Activated CD4-positive, alpha-beta memory T cell treated with anti-CD3 and anti-CD28 coated beads for 36 hours (primary cell): Measurements from ENCODE around the gene WTAP. TPM values are rescaled to one million over a fixed set of nuclear protein-coding genes. Genes with fewer than 3 reads are reported as not detected.
"Not testable (repeated sequence)": the region's sequence is repeated elsewhere in the genome, so short reads cannot be mapped to it uniquely, and the experiment has no call there.

Experiments
- CTCF ChIA-PET: fragments of 350-600 bp; sonication (Branson Sonifier 250); formaldehyde crosslinking; loops from one replicate; lab custom pipeline; 2021; ENCODE audit warnings: antibody characterized with exemption, inconsistent platforms; lab: Charles Lee
- POLR2A ChIA-PET: fragments of 350-600 bp; sonication (Branson Sonifier 250); formaldehyde crosslinking; loops from one replicate; lab custom pipeline; 2021; ENCODE audit warnings: antibody characterized with exemption; lab: Charles Lee
- DNase-seq: peaks from one replicate; pipeline ENCODE4 v3.0.0-alpha.2; 2020
- H3K27ac Mint-ChIP-seq: one replicate; pipeline ENCODE4 v1.8.0; 2021; ENCODE audit warnings: mixed read lengths
- H3K27me3 Mint-ChIP-seq: one replicate; pipeline ENCODE4 v1.8.0; 2021; ENCODE audit warnings: mixed read lengths
- H3K36me3 Mint-ChIP-seq: one replicate; pipeline ENCODE4 v1.8.0; 2021; ENCODE audit warnings: mixed read lengths
- H3K4me1 Mint-ChIP-seq: one replicate; pipeline ENCODE4 v1.8.0; 2021; ENCODE audit warnings: low read depth, mixed read lengths
- H3K4me3 Mint-ChIP-seq: one replicate; pipeline ENCODE4 v1.8.0; 2021; ENCODE audit warnings: mild to moderate bottlenecking, mixed read lengths
- H3K9me3 Mint-ChIP-seq: one replicate; pipeline ENCODE4 v1.8.0; 2021; ENCODE audit warnings: mixed read lengths
- intact Hi-C: fragments of 100-400 bp; cut with micrococcal nuclease; formaldehyde crosslinking; loops from one replicate; pipeline ENCODE4 v1.15.1; 2023
- total RNA-seq, 2 experiments: library from RNA; stranded (reverse); gene quantifications; one replicate each; pipeline ENCODE4 v1.2.3, GENCODE V29; 2021

WTAP gene
- total RNA-seq, 2 experiments from 2014 or later = 87.6 to 90.2 TPM

GRCh38 chr6:159718634-159719033, 8.7 kb upstream of the WTAP start:
- Mint-ChIP-seq H3K36me3 (peaks cover 13% of the 10 kb centered on the region), H3K4me3 (no peak overlapping the region)
- POLR2A ChIA-PET = no interaction called here

DNA sequence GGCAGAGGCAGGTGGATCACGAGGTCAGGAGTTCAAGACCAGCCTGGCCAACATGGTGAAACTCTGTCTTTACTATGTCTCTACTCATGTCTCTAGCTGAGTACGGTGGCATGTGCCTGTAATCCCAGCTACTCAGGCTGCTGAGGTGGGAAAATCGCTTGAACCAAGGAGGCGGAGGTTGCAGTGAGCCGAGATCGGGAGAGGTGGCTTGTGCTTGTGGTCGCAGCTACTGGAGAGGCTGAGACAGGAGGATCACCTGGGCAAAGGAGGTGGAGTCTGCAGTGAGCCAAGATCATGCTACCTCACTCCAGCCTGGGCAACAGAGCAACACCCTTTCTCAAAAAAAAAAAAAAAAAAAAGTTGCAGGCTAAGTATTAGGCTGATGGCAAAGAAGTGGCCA, 8.0 kb upstream of the WTAP start:
- no peak overlapping the region for H3K4me3 Mint-ChIP-seq
- no peaks in the 10 kb centered on the region for H3K27me3 Mint-ChIP-seq
- CTCF ChIA-PET = interaction anchor here (0.6 to 1.6 kb wide), 4 partner anchors 9 to 144 kb away, joined by 3 to 6 read pairs (median 4); no protein-coding TSS in a partner anchor
- no peaks in the 10 kb centered on the region for H3K9me3 Mint-ChIP-seq
- POLR2A ChIA-PET = interaction anchor here (1.3 kb wide), 1 partner anchor 27 kb away, joined by 4 read pairs; no protein-coding TSS in a partner anchor
- intact Hi-C loops = no loop called here
- no peak overlapping the region for H3K27ac Mint-ChIP-seq
- H3K4me1 Mint-ChIP-seq = peaks cover 18% of the 10 kb centered on the region
- no peak for DNase-seq
- peaks cover 15% of the 10 kb centered on the region for H3K36me3 Mint-ChIP-seq

More at GRCh38 chr6:159718634-159719033, 8.7 kb upstream of the WTAP start:
- intact Hi-C loops = no loop called here
- CTCF ChIA-PET = interaction anchor here (0.6 to 1.6 kb wide), 2 partner anchors 8 to 27 kb away, joined by 3 to 6 read pairs; no protein-coding TSS in a partner anchor
- Mint-ChIP-seq H3K4me1 (peaks cover 16% of the 10 kb centered on the region), H3K9me3 (no peaks in the 10 kb centered on the region), H3K27me3 (no peaks in the 10 kb centered on the region), H3K27ac (no peak overlapping the region)
- no peak for DNase-seq

GRCh38 chr6:159720708-159721107, 6.6 kb upstream of the WTAP start:
- no peak overlapping the region for H3K27ac Mint-ChIP-seq
- peaks cover 15% of the 10 kb centered on the region for H3K36me3 Mint-ChIP-seq
- intact Hi-C loops = loop anchor here (2.0 kb wide), 1 partner anchor 220 kb away; no protein-coding TSS in a partner anchor
- no peaks in the 10 kb centered on the region for H3K9me3 Mint-ChIP-seq
- no peak for DNase-seq
- ChIA-PET POLR2A (interaction anchor here (1.3 kb wide), 1 partner anchor 29 kb away, joined by 4 read pairs; no protein-coding TSS in a partner anchor), CTCF (interaction anchor here (0.6 to 2.6 kb wide), 8 partner anchors 11 to 774 kb away, joined by 3 to 8 read pairs (median 4); no protein-coding TSS in a partner anchor)
- H3K27me3 Mint-ChIP-seq = no peaks in the 10 kb centered on the region
- H3K4me1 Mint-ChIP-seq = peaks cover 20% of the 10 kb centered on the region
- no peak overlapping the region for H3K4me3 Mint-ChIP-seq

- H3K4me3 Mint-ChIP-seq, DNase-seq, H3K27me3 Mint-ChIP-seq, H3K9me3 Mint-ChIP-seq, H3K27ac Mint-ChIP-seq, POLR2A ChIA-PET: not testable (repeated sequence)
- Mint-ChIP-seq H3K36me3 (peaks cover 21% of the 10 kb centered on the region), H3K4me1 (peaks cover 19% of the 10 kb centered on the region)
- intact Hi-C loops = loop anchor here (2.0 kb wide), 1 partner anchor 219 kb away; no protein-coding TSS in a partner anchor
- CTCF ChIA-PET = interaction anchor here (0.9 to 2.6 kb wide), 2 partner anchors 10 to 32 kb away, joined by 3 to 8 read pairs; no protein-coding TSS in a partner anchor
Measured at GRCh38 chr6:159721981-159722380, 5.3 kb upstream of the WTAP start.

DNA sequence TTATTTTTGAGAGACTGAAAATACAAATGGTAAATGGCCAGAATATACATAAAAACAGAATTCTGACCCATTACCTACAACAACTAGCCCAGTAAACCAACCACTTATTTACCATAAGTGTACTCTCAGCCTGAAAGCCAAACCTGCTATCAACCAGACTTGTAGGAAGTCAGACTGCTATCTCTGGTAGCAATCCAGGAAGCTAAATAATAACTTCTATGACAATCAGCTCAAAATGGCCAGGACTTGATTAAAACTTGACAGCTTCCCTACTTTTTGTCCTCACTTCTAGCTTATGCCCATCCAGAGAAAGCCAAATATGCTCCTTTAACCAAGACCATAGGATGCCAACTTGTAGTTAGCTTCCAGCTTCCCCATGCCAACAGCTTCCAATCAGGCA, 4.7 kb upstream of the WTAP start:
- no peaks in the 10 kb centered on the region for H3K27me3 Mint-ChIP-seq
- H3K4me1 Mint-ChIP-seq = peaks cover 19% of the 10 kb centered on the region
- H3K36me3 Mint-ChIP-seq = peaks cover 21% of the 10 kb centered on the region
- H3K27ac Mint-ChIP-seq = no peak overlapping the region
- intact Hi-C loops = no loop called here
- ChIA-PET CTCF (interaction anchor here (0.9 kb wide), 2 partner anchors 30 to 32 kb away, joined by 3 read pairs; partner anchors contain the start of gene SOD2), POLR2A (interaction anchor here (1.4 to 1.5 kb wide), 2 partner anchors 12 to 15 kb away, joined by 3 to 4 read pairs; no protein-coding TSS in a partner anchor)
- H3K4me3 Mint-ChIP-seq = no peak overlapping the region
- DNase-seq = no peak
- H3K9me3 Mint-ChIP-seq = no peaks in the 10 kb centered on the region

DNA sequence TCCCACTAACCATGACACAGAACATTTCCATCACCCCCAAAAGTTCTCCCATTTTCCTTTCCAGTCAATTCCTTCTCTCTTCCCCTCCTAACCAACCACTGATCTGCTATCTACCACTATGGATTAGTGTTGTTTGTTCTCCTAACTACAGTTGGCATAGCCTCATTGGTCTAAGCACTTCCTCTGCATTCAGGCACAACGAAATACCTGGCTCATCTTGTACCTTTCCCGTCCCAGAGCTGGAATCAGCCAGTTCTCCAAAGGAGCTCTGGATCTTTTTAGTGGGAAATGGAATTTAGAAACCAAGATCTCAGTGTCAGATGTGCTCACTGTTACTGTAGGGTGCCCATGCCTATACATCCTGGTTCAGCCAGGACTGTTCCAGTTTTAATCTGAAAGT, 4.0 kb upstream of the WTAP start:
- Mint-ChIP-seq H3K4me1 (peaks cover 19% of the 10 kb centered on the region), H3K36me3 (peaks cover 24% of the 10 kb centered on the region), H3K27me3 (no peaks in the 10 kb centered on the region), H3K9me3 (no peaks in the 10 kb centered on the region), H3K4me3 (no peak overlapping the region), H3K27ac (no peak overlapping the region)
- DNase-seq = no peak
- intact Hi-C loops = no loop called here
- CTCF ChIA-PET = interaction anchor here (0.9 kb wide), 2 partner anchors 31 to 33 kb away, joined by 3 read pairs; partner anchors contain the start of gene SOD2
- POLR2A ChIA-PET = interaction anchor here (1.4 to 8.0 kb wide), 3 partner anchors 11 to 66 kb away, joined by 3 to 90 read pairs (median 4); partner anchors contain the start of genes MRPL18 and TCP1

DNA sequence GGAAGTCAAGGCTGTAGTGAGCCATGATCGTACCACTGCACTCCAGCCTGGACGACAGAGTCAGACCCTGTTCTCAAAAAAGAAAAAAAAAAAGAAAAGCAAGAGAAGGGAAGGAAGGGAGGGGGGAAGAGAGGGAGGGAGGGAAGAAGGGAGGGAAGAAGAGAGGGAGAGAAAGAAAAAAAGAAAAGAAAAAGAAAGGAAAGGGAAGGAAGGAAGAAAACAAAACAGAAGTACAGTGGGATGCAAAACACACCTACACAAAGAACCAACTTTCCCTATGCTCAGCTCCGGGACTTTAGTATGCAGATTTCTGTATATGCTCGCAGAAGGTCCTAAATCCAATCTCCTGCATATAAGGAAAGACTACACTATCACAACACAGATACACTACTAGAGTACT, 2.5 kb upstream of the WTAP start:
- Mint-ChIP-seq H3K4me1 (peaks cover 29% of the 10 kb centered on the region), H3K4me3 (no peak overlapping the region), H3K36me3 (peaks cover 31% of the 10 kb centered on the region), H3K9me3 (no peaks in the 10 kb centered on the region), H3K27me3 (no peaks in the 10 kb centered on the region), H3K27ac (no peak overlapping the region)
- ChIA-PET CTCF (interaction anchor here (0.6 to 1.8 kb wide), 2 partner anchors 15 to 33 kb away, joined by 3 to 4 read pairs; no protein-coding TSS in a partner anchor), POLR2A (interaction anchor here (8.0 kb wide), 1 partner anchor 65 kb away, joined by 90 read pairs; the partner anchor contains the start of genes MRPL18 and TCP1)
- DNase-seq = no peak
- intact Hi-C loops = loop anchor here (5.0 kb wide), 1 partner anchor 738 kb away; no protein-coding TSS in a partner anchor

- H3K9me3 Mint-ChIP-seq, H3K27me3 Mint-ChIP-seq, DNase-seq, H3K4me3 Mint-ChIP-seq, H3K27ac Mint-ChIP-seq: not testable (repeated sequence)
- intact Hi-C loops = loop anchor here (5.0 kb wide), 1 partner anchor 737 kb away; no protein-coding TSS in a partner anchor
- ChIA-PET CTCF (interaction anchor here (1.7 to 1.8 kb wide), 2 partner anchors 13 to 34 kb away, joined by 4 to 5 read pairs; no protein-coding TSS in a partner anchor), POLR2A (interaction anchor here (1.3 to 8.0 kb wide), 4 partner anchors 22 to 64 kb away, joined by 4 to 90 read pairs (median 30); partner anchors contain the start of genes MRPL18, SOD2 and TCP1)
- Mint-ChIP-seq H3K36me3 (peaks cover 32% of the 10 kb centered on the region), H3K4me1 (peaks cover 30% of the 10 kb centered on the region)
Measured at GRCh38 chr6:159725208-159725607, 2.1 kb upstream of the WTAP start.

DNA sequence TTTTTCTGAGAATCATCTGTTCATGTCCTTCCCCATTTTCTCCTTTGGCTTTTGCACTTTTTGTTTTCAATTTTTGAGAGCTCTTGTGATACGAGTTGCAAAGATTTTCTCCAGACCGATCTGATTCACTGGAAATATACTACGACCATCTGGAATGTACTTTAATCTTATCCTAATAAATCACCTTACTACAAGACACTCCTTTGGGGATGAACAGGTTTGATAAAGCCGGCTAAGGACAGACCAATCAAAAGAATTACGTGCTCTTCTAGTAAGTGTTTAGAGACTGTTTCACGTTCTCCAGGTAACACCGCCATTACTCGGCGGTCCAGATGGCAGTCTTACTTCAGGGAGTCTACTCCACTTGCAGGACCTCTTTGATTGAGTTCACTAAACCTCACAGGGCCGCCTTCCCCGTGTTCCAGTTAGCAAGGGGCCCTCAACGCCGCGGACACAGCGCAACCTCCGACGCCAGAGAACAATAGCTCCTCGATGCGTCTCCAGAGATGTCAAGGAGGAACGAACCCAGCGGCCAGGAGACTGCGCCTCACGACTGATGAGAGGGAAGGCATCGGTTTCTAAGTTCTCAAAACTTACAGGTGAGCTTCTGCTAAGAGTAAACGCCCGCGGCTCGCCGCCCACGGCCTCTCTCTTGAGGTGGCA, 920 bp upstream of the WTAP start:
- Mint-ChIP-seq H3K9me3 (no peaks in the 10 kb centered on the region), H3K36me3 (peaks cover 39% of the 10 kb centered on the region), H3K4me1 (peaks cover 40% of the 10 kb centered on the region), H3K27ac (peak overlapping the region; percentile 98), H3K4me3 (peak overlapping the region; percentile 95), H3K27me3 (no peaks in the 10 kb centered on the region)
- CTCF ChIA-PET = interaction anchor here (0.9 to 1.8 kb wide), 6 partner anchors 8 to 204 kb away, joined by 3 to 8 read pairs (median 4); partner anchors contain the start of gene ACAT2
- POLR2A ChIA-PET = interaction anchor here (0.6 to 8.0 kb wide), 14 partner anchors 12 to 255 kb away, joined by 3 to 90 read pairs (median 4); partner anchors contain the start of genes ACAT2, MRPL18, SOD2 and TCP1
- intact Hi-C loops = loop anchor here (5.0 kb wide), 1 partner anchor 736 kb away; no protein-coding TSS in a partner anchor
- DNase-seq = no peak

GRCh38 chr6:159727717-159728445, 575 bp downstream of the WTAP start:
- peaks cover 54% of the 10 kb centered on the region for H3K4me1 Mint-ChIP-seq
- peak overlapping the region; percentile 89 for H3K4me3 Mint-ChIP-seq
- intact Hi-C loops = loop anchor here (1.0 to 5.0 kb wide), 6 partner anchors 34 to 734 kb away; partner anchors contain the start of genes ACAT2, IGF2R and TCP1
- DNase-seq = peak; percentile 63
- H3K27me3 Mint-ChIP-seq = no peaks in the 10 kb centered on the region
- peak overlapping the region; percentile 94 for H3K27ac Mint-ChIP-seq
- H3K9me3 Mint-ChIP-seq = no peaks in the 10 kb centered on the region
- CTCF ChIA-PET = interaction anchor here (1.6 kb wide), 1 partner anchor 36 kb away, joined by 12 read pairs; no protein-coding TSS in a partner anchor
- POLR2A ChIA-PET = interaction anchor here (0.7 to 8.0 kb wide), 6 partner anchors 10 to 201 kb away, joined by 3 to 90 read pairs (median 12); partner anchors contain the start of genes ACAT2, MRPL18, SOD2 and TCP1
- H3K36me3 Mint-ChIP-seq = peaks cover 37% of the 10 kb centered on the region
